ENCODE data around the gene PC.
A peak's percentile ranks its signal among the peaks of the same experiment; 100 is the strongest.

PC gene

DNA sequence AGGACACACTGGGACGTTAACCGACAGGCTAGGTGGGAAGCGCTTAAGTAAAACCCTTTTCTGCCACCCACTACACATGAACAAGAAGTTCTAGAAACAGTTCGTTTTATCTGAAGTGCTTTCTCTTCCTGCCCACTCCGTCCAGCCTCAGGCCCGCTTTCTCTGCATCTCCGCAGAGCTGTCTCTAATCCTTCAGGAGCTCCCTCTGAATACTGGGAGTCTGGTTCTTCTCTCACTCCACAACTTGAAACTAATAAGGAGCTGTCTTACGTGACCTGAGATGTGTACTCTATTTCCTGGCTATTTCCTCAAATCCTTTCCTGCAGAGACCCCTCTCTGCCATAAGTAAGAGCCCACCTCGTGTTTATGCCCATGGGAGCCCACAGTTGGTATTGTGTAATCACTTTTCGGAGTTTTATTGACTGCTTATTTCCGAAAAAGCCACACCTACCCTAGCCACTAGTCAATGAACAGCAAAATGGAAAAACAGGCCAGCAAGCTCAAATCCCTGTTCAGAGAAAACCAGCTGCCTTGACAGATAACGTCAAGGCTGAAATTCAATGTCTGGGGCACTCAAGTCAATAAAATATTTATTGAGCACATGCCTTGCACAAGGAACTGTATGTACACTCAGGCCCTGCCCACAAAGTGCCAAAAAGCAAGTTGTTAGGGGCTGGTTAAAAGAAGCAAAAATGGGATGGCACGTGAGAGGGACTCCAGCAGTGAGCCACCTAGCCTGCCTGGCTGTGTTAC lies 4.9 kb downstream of the PC start:
- no peak for DNase-seq

DNA sequence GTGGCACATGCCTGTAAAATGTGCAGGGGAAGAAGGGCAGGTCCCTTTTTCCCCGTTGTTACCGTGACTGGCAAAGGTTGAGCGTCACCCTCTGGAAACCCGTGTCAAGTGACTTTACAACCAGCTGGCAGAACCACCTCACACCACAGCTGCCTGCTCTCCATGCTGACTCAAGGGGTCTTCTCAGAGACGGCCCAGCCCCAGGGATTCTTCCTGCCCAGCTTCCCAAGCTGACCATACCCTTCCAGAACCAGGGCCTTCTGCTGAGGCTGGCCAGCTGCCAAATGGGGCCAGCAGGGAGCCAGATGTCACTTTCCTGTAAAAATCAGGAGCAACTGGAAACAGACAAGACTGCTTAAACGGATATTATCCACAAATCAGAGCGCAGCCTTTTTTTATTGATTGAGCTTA lies 6.3 kb downstream of the PC start:
- peak; percentile 92 for DNase-seq

DNA sequence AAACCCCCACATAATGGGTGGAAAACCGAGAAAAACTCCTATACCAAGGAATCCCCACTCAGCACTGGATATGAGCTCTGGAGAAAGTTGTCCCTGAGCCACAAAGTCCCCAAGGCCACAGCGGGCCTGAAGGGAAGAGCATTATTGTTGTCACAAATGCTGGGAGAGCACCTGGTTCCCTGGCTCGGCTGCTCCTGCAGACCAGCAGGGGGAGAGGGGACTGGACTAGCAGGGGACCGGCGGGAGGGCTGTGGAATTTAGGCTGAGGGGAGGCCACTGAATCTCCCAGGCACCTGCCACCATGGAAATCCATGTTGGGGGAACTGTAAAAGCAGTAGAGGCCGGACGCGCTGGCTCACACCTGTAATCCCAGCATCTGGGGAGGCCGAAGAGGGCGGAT lies 7.0 kb downstream of the PC start:
- peak; percentile 28 for DNase-seq

DNA sequence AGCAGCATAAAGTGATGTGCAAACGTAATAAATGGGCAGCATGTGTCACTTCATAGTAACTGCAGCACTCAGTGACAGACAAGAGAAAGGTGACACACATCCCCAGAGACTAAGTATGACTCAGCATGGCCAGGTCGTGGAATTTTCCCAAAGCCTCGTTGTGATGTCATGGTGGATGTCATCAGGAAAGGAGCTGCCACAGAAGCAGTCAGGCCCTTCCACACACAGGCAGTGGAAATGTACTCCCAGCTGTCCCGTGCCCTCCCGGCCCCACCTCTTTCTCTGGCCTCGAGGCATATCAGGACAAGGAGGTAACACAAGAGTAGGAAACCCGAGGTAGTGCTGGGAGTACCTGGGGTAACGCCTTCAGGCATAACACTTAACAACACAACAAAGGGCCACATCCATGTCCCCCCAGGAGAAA lies 8.1 kb downstream of the PC start:
- DNase-seq: peak; percentile 98

DNA sequence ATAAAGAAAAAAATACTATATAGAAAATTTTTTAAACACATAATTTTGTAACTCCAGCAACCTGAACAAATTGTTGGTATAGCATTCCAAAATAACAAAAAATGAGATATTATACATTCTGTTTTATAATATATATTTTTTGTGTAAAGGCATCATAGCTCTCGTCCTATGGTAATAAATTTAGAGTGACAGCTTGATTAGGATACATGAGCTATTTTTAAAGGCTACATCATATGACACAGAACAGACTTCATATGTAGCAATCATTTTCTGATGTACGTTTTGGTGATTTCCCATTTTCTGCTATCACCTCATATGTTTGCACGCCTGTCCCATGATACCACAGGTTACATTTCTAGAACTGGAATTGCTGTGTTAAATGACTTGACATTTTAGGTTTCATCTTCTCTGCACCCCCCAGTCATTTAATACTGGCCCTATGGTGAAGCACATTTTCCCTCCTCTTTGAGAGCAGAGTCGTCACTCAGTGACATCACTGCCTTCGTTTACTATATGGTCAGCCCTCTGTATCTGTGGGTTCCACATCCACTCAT lies 19.5 kb downstream of the PC start:
- DNase-seq: no peak

DNA sequence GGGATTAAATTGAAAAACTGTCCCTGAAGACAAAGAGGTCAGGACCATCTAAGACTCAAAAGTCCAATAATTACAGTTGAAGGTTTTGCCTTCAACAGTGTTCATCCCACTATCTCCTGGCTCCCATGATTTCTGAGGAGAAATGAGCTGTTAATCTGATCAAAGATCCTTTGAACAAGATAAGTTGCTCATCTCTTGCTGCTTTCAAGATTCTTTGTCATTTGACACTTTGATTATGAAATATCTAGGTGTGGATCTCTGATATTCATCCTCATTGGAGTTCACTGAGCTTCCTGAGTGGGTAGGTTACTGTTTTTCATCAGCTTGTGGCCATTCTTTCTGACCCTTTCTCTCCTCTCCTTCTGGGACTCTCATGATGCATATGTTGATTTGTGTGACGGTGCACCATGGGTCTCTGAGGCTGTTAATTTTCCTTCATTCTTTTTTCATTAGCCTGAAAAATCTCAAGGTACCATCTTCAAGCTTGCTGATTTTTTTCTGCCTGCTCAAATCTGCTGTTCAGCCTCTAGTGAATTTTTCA lies 20.9 kb downstream of the PC start:
- DNase-seq: no peak

DNA sequence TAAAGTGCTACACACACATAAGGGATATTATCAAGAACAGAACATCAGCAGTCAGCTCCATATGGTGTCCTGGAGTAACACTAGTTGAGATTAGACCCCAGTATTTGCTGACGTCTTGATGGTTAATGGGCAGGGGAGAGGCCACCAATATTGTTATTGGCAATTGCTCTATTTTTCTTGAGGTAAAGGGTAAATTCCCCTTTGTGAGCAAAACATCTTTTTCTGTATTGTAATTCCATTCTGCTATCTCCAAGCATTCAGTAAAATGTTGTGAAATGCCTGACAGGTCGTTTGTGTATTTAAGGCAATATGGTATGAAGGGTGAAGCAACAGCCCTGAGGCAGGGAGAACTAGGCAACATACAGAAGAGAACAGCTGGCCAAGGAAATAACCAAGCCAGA lies 21.9 kb downstream of the PC start:
- DNase-seq: no peak

DNA sequence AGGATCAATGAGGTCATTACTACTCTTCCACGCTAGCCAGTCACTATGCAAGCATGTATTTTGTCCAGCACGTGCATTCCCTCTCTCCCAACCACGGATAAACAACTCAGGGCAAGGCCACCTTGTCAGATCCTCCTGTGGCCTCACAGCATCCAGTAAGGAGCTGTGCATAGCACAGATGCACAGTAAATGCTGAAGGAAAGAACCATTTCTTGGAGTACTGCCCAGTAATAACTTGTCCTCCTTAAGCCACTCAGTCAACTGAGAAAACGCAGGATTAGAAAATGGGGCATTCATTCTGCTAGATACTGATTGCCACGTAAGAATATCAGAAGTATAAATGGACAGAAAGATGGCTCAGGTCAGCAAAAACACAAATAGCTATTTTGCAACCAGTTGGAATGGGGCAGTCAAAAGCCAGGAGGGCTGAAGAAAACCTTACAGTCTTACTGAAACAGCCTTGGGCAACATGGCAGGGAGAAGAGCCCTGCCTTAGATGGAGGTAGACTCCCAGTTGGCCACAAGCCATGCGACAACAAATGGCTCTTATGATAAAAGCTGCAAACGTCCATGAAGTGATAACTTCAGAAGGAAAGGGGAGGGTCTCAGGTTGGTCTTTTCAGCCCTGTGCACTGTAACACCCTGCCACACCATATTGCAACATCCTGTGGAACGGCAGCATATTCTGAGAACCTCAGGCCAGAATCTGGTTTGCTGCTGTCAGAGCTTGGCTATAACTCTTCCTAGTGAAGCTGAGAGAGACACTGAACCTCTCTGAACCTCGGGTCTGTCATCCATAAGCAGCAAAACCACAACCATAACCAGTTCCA lies 23.0 kb downstream of the PC start:
- DNase-seq: no peak

DNA sequence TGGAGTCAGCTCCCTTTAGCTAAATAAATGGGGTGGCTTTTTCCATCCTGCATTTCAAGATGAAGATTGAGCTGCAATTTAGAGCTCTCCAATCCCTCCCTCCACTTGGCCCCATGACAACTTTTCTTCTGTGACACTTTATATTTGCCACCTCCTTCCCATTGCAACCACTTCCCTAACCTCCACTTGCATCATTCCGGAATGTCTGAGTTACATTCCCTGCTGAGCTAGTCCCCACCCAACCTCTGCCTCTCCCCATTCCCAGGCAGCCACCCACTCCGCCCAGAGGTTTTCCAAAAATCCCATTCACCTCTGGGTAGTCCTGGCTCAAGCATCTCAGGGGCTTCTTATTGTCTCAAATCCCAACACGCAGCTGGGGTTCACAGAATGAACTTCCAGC lies 24.7 kb downstream of the PC start:
- no peak for DNase-seq

DNA sequence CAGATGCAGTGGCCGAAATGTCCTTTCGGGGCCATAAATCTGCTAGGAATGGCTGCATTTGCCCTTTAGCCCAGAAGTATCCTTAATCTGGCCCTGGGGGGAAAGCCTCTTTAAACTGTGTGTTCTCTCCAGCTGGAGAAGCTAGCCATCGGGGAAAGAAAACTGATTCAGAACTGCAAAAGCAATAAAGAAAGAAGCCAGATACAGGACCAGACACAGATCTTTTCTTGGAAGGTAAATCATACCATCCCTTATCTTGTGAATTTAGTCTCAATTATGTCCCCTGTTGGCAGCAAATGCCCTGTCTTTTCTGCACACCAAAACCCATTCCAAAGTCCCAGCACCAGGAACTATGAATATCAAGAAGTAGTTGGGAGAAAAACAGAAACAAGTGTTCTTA lies 25.6 kb downstream of the PC start:
- no peak for DNase-seq

DNA sequence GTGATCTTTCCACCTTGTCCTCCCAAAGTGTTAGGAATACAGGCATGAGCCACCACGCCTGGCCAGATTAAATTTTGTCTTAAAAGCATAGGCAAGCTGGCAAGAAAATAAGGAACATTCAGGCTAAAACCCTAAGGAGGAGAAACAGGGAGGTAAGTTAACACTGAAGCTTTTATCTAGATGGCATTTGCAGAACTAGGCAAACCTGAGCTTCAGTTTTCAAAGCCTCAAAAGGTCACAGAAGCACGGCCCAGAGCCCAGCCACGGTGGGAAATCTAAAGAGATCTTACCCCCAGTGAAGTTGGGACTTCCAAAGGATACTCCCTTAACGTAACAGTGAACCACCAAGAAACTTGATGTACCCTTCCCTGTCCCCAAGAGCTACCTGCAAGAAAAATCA lies 28.4 kb downstream of the PC start:
- no peak for DNase-seq

DNA sequence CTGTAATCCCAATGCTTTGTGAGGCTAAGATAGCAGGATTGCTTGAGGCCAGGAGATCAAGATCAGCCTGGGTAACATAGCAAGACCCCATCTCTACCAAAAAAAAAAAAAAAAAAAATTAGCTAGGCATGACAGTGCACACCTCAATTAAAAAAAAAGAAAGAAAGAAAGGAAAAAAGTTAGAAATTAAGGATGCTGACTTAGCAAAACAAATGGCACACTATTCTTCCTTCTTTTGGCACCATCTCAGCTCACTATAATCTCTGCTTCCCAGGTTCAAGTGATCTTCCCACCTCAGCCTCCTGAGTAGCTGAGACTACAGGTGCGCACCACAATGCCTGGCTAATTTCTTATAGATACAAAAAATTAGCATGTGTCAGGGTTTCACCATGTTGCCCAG lies 33.9 kb downstream of the PC start:
- no peak for DNase-seq

DNA sequence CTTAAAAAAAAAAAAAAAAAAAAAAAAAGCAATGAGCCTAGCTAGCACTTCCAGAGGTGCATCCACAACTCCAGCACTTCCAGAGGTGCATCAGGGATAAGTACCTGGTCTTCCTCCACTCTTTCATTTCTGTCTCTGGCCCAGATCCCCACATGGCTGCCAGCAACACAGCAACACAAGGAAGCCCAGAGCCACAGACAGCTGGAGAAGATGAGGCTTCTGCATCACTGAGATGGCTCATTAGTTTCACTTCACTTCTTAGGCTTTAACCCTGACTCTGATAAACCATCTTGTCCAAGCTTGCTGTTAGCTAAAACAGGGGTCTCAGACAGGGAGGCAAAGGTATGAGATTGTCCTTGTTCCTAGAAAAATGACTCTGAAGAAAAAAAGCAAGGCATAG lies 35.6 kb downstream of the PC start:
- no peak for DNase-seq

DNA sequence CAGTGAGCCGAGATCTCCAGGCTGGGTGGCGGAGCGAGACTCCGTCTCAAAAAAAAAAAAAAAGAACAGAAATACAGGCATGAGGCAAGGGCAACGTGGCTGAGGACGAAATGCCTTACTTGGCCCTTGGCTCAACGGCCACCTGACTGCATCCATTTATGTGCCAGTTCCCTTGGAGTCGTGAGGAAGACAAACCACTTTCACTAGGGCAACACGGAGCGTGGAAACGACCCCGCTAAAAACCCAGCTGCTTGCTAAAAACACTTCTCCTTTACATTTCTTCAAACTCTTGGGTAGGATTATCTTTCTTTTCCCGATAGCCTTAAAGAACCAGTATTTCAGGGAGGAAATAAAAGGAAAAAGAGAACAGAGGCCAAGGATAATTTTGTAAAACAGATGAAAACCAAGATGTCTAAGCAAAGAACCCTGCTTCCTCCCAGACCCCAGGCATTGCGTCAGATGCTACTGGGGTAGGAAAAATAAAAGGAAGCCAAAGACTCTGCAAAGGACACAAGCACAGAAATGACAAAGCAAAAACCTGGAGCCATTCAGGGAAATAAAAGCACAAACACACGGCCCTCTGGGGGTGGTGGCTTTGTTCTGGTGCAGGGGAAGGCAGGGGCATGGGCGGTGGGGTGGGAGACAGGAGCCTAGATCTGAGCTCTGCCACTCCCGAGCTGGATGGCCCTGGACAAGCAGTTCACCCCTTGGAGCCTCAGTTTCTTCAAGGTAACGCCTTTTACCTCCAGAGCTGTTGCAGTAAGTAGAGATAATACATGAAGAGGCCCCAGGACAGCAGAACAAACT lies 37.0 kb downstream of the PC start:
- DNase-seq: no peak

DNA sequence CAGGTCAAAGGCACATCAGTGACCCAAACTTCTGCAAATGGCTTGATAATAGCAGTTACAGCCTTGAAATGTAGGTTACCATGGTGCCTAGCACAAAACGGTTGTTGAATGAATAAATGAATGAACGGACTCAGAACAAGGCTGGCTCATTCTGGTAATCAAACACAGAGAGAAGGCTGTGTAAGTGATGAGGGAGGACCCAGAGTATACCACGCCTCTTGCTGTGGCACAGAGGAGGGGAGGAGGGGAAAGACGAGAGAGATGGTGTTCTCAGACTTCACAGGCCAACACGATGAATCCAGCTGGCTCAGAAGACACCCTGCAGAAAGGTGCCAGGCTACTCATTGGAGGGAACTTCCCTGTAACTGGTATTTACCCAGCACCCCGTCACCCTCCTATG lies 38.3 kb downstream of the PC start:
- no peak for DNase-seq

DNA sequence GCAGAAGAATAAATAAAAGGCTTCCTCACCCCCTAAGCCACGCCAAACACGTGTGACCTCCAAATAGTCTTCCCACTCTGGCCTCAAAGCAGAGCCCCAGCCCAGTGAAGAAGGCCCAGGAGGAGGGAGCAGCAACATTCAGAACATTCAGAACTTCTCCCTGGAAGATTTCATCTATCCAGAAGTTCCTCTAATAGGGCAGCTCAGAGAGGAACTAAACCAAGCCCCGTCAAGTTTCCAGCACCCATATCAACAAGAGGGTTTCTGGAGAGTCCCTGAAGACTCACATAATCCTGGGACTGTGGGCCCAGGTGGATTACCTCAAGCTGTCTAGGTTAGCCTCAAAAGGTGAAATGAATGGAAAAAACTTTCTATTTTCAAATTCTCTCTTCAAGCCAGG lies 39.4 kb downstream of the PC start:
- no peak for DNase-seq

DNA sequence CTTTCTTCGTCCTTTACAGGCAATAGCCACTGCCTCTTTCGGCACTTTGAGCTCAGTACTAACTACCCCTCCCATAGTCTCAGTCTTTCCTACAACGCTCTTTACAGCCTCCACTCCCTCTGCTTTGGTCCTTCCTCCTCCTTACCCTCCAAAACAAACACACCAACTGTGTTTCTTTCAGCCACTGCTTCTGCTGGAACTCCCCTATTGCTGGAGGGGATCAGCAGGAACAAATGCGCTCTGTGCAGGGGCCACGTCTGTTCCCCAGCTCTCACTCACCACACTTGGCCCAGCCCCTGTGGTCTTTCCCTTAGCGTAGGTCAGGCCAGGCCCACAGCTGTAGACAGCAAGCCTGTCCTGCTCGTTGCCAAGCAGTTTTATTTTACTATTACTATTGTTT lies 42.3 kb downstream of the PC start:
- DNase-seq: no peak

DNA sequence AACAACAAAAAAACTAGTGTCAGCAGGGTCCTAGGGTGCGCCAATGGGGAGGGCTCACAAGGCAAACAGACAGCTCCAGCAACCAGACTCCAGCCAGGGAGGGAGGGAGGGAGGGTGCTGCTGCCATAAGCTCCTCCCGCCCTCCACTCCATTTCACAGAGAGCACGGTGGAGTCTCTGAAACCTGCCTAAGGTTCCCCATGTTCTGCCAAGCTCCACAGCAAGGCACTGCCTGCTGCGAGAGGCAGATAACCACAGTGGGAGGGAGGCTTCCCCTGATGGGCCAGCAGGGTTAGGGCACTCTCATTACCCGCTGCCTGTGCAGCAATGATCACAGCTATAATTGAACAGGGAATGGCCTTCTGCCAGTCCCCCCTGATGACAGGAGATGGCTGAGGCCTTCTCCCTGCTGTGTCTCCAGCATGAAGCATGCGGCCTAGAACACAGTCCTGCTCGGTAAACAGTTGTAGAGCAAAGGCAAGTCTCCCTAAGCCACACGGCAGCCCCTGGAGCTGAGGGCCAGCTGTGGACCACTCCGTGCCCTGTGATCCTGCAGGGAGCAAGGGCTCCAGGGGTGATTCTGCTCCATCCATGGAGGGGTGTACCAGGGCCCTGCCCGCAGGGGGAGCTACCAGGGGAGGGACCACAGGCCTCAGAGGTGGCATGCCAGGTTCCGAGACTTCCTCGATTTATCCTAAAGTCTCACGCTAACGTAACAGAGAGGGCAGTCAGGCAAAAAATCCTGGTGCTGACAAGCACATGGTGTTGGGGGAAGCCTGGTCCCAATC lies 42.9 kb downstream of the PC start:
- no peak for DNase-seq

DNA sequence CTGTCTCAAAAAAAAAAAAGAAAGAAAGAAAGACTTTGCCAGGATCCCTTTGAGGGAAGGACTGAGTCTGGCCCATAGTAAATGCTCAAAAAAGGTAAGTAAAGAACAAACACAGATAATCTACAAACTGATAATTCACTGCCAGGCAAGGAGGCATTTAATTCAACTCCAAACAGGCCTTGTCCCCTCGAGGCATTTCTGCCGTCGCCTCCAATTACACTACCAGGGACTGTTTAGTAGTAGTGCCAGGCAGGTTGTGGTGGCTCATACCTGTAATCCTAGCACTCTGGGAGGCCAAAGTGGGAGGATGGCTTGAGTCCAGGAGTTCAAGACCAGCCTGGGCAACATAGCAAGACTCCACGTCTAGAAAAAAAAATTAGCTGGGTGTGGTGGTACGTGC lies 43.7 kb downstream of the PC start:
- no peak for DNase-seq

DNA sequence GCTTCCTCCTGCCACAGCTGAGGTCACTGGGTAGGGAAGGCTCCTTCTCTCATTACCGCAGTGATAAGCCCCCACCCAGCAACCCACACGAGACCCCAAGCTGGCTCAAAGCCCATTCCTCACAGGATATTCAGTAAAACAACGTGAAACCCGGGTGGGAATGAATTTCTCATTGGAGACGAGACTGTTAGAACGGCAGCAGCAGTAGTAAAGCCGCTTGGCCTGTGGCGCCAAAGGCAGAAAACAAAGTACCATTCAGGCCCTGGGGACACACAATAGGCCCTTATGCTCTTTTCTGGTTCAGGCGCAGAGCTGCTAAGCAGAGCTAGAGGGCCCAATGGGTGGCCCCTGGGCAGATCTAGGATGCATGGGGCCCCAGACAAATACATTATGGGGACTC lies 45.3 kb downstream of the PC start:
- DNase-seq: no peak

DNA sequence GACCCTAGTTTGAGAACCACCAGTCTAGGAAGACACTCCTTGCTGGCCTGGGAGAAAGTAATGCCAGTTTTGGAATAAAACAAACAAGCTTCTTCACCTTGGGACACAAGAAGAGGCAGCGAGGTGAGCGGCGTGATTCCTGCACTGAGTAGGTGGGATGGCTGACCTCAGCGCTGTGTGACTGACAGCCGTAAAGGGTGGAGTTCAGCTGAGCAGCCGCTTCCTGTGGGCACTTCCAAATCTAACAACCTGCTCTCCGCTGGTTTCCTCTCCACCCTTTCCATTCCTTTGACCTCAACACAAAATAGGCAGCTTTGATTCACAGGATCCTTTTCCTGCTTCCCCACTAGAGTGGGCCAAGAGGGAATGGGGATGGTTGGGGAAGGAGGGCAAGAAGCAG lies 45.8 kb downstream of the PC start:
- DNase-seq: no peak

DNA sequence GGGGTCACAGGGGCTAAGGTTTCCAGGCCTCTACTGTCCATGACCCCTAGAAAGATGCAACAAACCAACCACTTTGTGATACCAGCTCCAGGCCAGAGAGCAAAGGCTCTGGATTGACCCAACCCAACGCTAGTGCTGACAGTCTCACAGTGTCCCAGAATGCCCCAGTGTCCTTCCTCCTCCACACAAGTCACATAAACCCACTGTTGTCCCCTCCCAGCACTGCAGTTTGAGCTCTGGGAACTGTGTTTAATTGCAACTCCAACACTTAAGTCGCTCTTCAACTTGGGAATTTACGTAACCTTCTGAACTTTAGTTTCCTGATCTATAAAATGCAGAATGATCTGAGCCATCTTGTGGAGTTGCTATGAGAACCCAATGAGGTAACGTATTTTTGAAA lies 47.5 kb downstream of the PC start:
- no peak for DNase-seq

All from DMS53 (cell line).